ES-I3 (cell line): Measurements from ENCODE around the gene FOLR1.
A peak's percentile ranks its signal among the peaks of the same experiment; 100 is the strongest.
"Not testable (repeated sequence)": the region's sequence is repeated elsewhere in the genome, so short reads cannot be mapped to it uniquely, and the experiment has no call there.

ENCODE experiments used
- H3K36me3 ChIP-seq: 2 replicates; pipeline ENCODE4 v1.6.1; 2013; ENCODE audit warnings: mild to moderate bottlenecking, low read length, control low read depth, moderate library complexity; ENCODE audit not compliant: insufficient read depth
- H3K4me1 ChIP-seq: 2 replicates; pipeline ENCODE4 v1.6.1; 2013; ENCODE audit warnings: mild to moderate bottlenecking, control low read depth, low read length; ENCODE audit not compliant: insufficient read depth
- H3K9ac ChIP-seq: 2 replicates; pipeline ENCODE4 v1.6.1; 2013; ENCODE audit warnings: low read depth, mild to moderate bottlenecking, low read length, moderate library complexity
- H3K9me3 ChIP-seq: 2 replicates; pipeline ENCODE4 v1.6.1; 2013; ENCODE audit warnings: mild to moderate bottlenecking, low read length, moderate library complexity; ENCODE audit not compliant: control insufficient read depth, insufficient read depth

FOLR1 gene

GRCh38 chr11:72203163-72203562, 11.2 kb downstream of the FOLR1 start:
- Histone ChIP-seq H3K9me3 (no peaks in the 10 kb centered on the region), H3K4me1 (no peaks in the 10 kb centered on the region), H3K36me3 (no peaks in the 10 kb centered on the region), H3K9ac (no peak overlapping the region)

- Histone ChIP-seq H3K4me1 (no peaks in the 10 kb centered on the region), H3K9me3 (no peaks in the 10 kb centered on the region), H3K36me3 (no peaks in the 10 kb centered on the region), H3K9ac (no peak overlapping the region)
These were observed 12.9 kb downstream of the FOLR1 start for GRCh38 chr11:72204886-72205285.

- H3K36me3 ChIP-seq, H3K4me1 ChIP-seq, H3K9ac ChIP-seq, H3K9me3 ChIP-seq: not testable (repeated sequence)
These were observed 14.9 kb downstream of the FOLR1 start for GRCh38 chr11:72206794-72207193.

GRCh38 chr11:72208281-72208680, 16.3 kb downstream of the FOLR1 start:
- Histone ChIP-seq H3K4me1 (no peaks in the 10 kb centered on the region), H3K9me3 (no peaks in the 10 kb centered on the region), H3K36me3 (no peaks in the 10 kb centered on the region), H3K9ac (no peak overlapping the region)

- H3K4me1 ChIP-seq, result no peaks in the 10 kb centered on the region
- no peaks in the 10 kb centered on the region for H3K36me3 ChIP-seq
- H3K9me3 ChIP-seq, result no peaks in the 10 kb centered on the region
- H3K9ac ChIP-seq, result no peak overlapping the region
These were observed 17.2 kb downstream of the FOLR1 start for GRCh38 chr11:72209101-72209500.

GRCh38 chr11:72216638-72217037, 24.7 kb downstream of the FOLR1 start, which contains the start of gene FOLR2:
FOLR2 (plus strand) TSS chr11:72216794; CDS start chr11:72218585, 1,791 bp downstream.
- Histone ChIP-seq H3K36me3 (no peaks in the 10 kb centered on the region), H3K9me3 (no peaks in the 10 kb centered on the region), H3K4me1 (0 out of 2 replicates have a peak, but pooled peaks cover 2% of the 10 kb centered on the region), H3K9ac (no peak within 1 kb of the TSS)

GRCh38 chr11:72217841-72218240, 25.9 kb downstream of the FOLR1 start:
- Histone ChIP-seq H3K4me1 (peaks cover 13% of the 10 kb centered on the region; the same call in 1 of the 2 replicates), H3K9ac (no peak overlapping the region), H3K36me3 (no peaks in the 10 kb centered on the region), H3K9me3 (no peaks in the 10 kb centered on the region)

- Histone ChIP-seq H3K36me3 (no peaks in the 10 kb centered on the region), H3K9me3 (no peaks in the 10 kb centered on the region), H3K4me1 (peaks cover 13% of the 10 kb centered on the region; the same call in 1 of the 2 replicates), H3K9ac (no peak overlapping the region)
These were observed 26.4 kb downstream of the FOLR1 start for GRCh38 chr11:72218251-72218745.

GRCh38 chr11:72220696-72221363, 28.9 kb downstream of the FOLR1 start:
- no peak overlapping the region for H3K9ac ChIP-seq
- peaks cover 13% of the 10 kb centered on the region for H3K4me1 ChIP-seq
- no peaks in the 10 kb centered on the region for H3K9me3 ChIP-seq
- no peaks in the 10 kb centered on the region for H3K36me3 ChIP-seq

- Histone ChIP-seq H3K4me1 (peaks cover 13% of the 10 kb centered on the region), H3K36me3 (no peaks in the 10 kb centered on the region), H3K9me3 (no peaks in the 10 kb centered on the region), H3K9ac (no peak overlapping the region)
These were observed 29.6 kb downstream of the FOLR1 start for GRCh38 chr11:72221386-72222075.

- H3K36me3 ChIP-seq, result no peaks in the 10 kb centered on the region
- no peaks in the 10 kb centered on the region for H3K9me3 ChIP-seq
- peak overlapping the region; percentile 93; the same call in 1 of the 2 replicates for H3K9ac ChIP-seq
- H3K4me1 ChIP-seq, result peaks cover 13% of the 10 kb centered on the region
These were observed 30.4 kb downstream of the FOLR1 start for GRCh38 chr11:72222106-72222891.

GRCh38 chr11:72222907-72223614, 31.1 kb downstream of the FOLR1 start:
- Histone ChIP-seq H3K36me3 (0 out of 2 replicates have a peak, but pooled peaks cover 2% of the 10 kb centered on the region), H3K9me3 (no peaks in the 10 kb centered on the region), H3K4me1 (peaks cover 13% of the 10 kb centered on the region), H3K9ac (peak overlapping the region; percentile 93)

GRCh38 chr11:72223615-72224563, 31.9 kb downstream of the FOLR1 start:
- Histone ChIP-seq H3K4me1 (peaks cover 13% of the 10 kb centered on the region), H3K36me3 (0 out of 2 replicates have a peak, but pooled peaks cover 2% of the 10 kb centered on the region), H3K9ac (peak overlapping the region; percentile 93), H3K9me3 (no peaks in the 10 kb centered on the region)
